GM19463 (cell line): Measurements from ENCODE around the gene PRUNE2.
"Not testable (repeated sequence)": the region's sequence is repeated elsewhere in the genome, so short reads cannot be mapped to it uniquely, and the experiment has no call there.

Experiments
- ATAC-seq: cut with Tn5 transposase; IDR thresholded peaks from one replicate; pipeline ENCODE4 v1.9.1; 2021; ENCODE audit warnings: mild to moderate bottlenecking, moderate library complexity; ENCODE audit not compliant: unreplicated experiment

PRUNE2 gene

GRCh38 chr9:76905791-76906646, at the start of gene PRUNE2:
Gene PRUNE2 (minus strand): TSS chr9:76906114. CDS start chr9:76905963, 151 bp downstream.
- ATAC-seq, result no peak

- not testable (repeated sequence) for ATAC-seq
These were observed 49.5 kb upstream of the PRUNE2 start for GRCh38 chr9:76955406-76955805.

- ATAC-seq, result no peak
These were observed 44.0 kb upstream of the PRUNE2 start for GRCh38 chr9:76949865-76950264.

GRCh38 chr9:76944011-76944410, 38.1 kb upstream of the PRUNE2 start:
- no peak for ATAC-seq

GRCh38 chr9:76943054-76943453, 37.1 kb upstream of the PRUNE2 start:
- ATAC-seq, result no peak

GRCh38 chr9:76932757-76933156, 26.8 kb upstream of the PRUNE2 start:
- ATAC-seq, result no peak

GRCh38 chr9:76932265-76932664, 26.4 kb upstream of the PRUNE2 start:
- no peak for ATAC-seq

- no peak for ATAC-seq
These were observed 21.8 kb upstream of the PRUNE2 start for GRCh38 chr9:76927540-76928240.

- ATAC-seq, result no peak
These were observed 20.9 kb upstream of the PRUNE2 start for GRCh38 chr9:76926846-76927245.

GRCh38 chr9:76926324-76926741, 20.4 kb upstream of the PRUNE2 start:
- no peak for ATAC-seq

- no peak for ATAC-seq
These were observed 15.3 kb upstream of the PRUNE2 start for GRCh38 chr9:76921165-76921564.

- no peak for ATAC-seq
These were observed 11.4 kb upstream of the PRUNE2 start for GRCh38 chr9:76917299-76917698.

GRCh38 chr9:76916231-76916630, 10.3 kb upstream of the PRUNE2 start:
- no peak for ATAC-seq

GRCh38 chr9:76913467-76913866, 7.6 kb upstream of the PRUNE2 start:
- no peak for ATAC-seq

GRCh38 chr9:76912636-76913275, 6.8 kb upstream of the PRUNE2 start:
- no peak for ATAC-seq

GRCh38 chr9:76911971-76912370, 6.1 kb upstream of the PRUNE2 start:
- no peak for ATAC-seq

GRCh38 chr9:76910861-76911260, 4.9 kb upstream of the PRUNE2 start:
- no peak for ATAC-seq

GRCh38 chr9:76906647-76906975, 697 bp upstream of the PRUNE2 start:
- ATAC-seq, result no peak

GRCh38 chr9:76904661-76905457, 1.1 kb downstream of the PRUNE2 start:
- no peak for ATAC-seq

- no peak for ATAC-seq
These were observed 3.5 kb downstream of the PRUNE2 start for GRCh38 chr9:76902395-76902794.

GRCh38 chr9:76901801-76902200, 4.1 kb downstream of the PRUNE2 start:
- ATAC-seq, result no peak
